PC-9 (cell line): Measurements from ENCODE around the gene PAGR1.

Experiments used
- EZH2 ChIP-seq: fragments of 200-600 bp; sonication (generic); IDR thresholded peaks from 2 replicates; pipeline ENCODE4 v1.8.0; 2017; ENCODE audit warnings: antibody characterized with exemption, low read depth
- TF ChIP-seq, protein P1 (sequence below): fragments of 200-600 bp; sonication (generic); conservative IDR thresholded peaks from 2 replicates; pipeline ENCODE4 v1.6.1; 2017; ENCODE audit warnings: mixed run types, antibody characterized with exemption, mild to moderate bottlenecking, moderate library complexity

DNA sequence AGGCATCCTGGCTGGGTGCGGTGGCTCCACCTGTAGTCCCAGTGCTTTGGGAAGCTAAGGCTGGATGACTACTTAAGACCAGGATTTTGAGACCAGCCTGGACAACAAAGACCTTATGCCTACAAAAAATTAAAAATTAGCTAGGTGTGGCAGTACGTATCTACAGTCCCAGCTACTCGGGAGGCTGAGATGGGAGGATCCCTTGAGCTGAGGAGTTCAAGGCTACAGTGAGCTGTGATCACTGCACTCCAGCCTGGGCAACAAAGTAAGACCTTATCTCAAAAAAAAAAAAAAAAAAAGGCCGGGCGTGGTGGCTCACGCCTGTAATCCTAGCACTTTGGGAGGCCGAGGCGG is 10.4 kb downstream of the PAGR1 start:
- TF ChIP-seq, protein P1, sequence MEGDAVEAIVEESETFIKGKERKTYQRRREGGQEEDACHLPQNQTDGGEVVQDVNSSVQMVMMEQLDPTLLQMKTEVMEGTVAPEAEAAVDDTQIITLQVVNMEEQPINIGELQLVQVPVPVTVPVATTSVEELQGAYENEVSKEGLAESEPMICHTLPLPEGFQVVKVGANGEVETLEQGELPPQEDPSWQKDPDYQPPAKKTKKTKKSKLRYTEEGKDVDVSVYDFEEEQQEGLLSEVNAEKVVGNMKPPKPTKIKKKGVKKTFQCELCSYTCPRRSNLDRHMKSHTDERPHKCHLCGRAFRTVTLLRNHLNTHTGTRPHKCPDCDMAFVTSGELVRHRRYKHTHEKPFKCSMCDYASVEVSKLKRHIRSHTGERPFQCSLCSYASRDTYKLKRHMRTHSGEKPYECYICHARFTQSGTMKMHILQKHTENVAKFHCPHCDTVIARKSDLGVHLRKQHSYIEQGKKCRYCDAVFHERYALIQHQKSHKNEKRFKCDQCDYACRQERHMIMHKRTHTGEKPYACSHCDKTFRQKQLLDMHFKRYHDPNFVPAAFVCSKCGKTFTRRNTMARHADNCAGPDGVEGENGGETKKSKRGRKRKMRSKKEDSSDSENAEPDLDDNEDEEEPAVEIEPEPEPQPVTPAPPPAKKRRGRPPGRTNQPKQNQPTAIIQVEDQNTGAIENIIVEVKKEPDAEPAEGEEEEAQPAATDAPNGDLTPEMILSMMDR = no peak
- TF ChIP-seq EZH2 = no peak
